K562 treated with DMSO at 1 percent for 48 hours (cell line): ENCODE results near the gene SARDH. TPM values are rescaled to one million over a fixed set of nuclear protein-coding genes. Genes with fewer than 3 reads are reported as not detected.

Experiments used
- total RNA-seq: library from RNA; unstranded; fragments of 300-600 nt; gene quantifications from 2 replicates; pipeline ENCODE4 v1.2.3, GENCODE V29; 2022; ENCODE audit warnings: low replicate concordance; ENCODE audit errors: extremely low read depth

Gene SARDH, protein sequence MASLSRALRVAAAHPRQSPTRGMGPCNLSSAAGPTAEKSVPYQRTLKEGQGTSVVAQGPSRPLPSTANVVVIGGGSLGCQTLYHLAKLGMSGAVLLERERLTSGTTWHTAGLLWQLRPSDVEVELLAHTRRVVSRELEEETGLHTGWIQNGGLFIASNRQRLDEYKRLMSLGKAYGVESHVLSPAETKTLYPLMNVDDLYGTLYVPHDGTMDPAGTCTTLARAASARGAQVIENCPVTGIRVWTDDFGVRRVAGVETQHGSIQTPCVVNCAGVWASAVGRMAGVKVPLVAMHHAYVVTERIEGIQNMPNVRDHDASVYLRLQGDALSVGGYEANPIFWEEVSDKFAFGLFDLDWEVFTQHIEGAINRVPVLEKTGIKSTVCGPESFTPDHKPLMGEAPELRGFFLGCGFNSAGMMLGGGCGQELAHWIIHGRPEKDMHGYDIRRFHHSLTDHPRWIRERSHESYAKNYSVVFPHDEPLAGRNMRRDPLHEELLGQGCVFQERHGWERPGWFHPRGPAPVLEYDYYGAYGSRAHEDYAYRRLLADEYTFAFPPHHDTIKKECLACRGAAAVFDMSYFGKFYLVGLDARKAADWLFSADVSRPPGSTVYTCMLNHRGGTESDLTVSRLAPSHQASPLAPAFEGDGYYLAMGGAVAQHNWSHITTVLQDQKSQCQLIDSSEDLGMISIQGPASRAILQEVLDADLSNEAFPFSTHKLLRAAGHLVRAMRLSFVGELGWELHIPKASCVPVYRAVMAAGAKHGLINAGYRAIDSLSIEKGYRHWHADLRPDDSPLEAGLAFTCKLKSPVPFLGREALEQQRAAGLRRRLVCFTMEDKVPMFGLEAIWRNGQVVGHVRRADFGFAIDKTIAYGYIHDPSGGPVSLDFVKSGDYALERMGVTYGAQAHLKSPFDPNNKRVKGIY
- total RNA-seq = not detected in 2 replicates

DNA sequence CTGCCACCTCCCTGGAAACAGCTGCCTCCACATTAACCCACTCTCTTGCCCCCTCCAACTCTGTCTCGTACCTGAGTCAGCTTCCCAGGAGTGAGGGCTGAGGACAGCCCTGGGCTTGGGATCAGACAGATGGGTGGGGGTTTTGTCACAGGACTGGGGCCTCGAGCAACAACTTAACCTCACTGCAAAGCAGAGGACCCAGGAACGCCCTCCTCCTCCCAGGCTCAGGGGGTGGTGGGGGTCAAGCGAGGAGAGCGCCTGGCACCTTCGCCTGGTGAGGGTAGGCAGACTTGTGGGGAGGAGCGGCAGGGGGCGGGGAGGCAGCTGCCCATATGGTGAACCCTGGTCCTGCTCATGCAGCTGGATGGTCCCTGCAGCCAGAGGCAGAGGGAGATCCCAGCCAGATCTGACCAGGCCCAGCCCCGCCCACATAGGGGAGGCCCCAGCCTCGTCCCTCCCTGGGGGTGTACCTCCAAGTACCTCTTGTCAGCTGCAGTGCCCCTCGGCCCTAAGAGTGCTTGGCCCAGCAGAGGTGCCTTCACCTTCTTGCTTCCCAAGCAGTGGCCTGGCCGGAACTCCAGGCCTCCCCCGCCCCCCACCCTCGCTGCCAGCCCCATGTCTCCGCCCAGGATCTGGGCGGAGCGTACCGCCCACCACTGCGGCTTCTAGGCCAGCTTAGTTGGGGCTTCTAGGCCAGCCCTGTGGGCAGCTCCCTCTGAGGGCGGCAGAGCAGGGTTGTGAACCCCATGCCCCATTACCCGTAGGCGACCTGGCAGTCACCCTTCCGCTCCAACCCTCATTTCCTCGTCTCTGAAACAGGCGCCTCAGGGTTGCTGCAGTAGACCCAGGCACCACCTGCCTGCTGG, at the start of gene SARDH:
Gene SARDH (minus strand): TSS at position 579 of the 866 bp plus-strand sequence. CDS start 4,179 bp downstream, outside the sequence.

GRCh38 chr9:133635533-133636531, 102.3 kb downstream of the SARDH start, which contains the start of gene DBH:
Gene DBH (plus strand): TSS chr9:133636363. CDS start chr9:133636372, 9 bp downstream.

Other genes with a start within 250 kb of the SARDH start
- not detected in 2 replicates for gene MYMK, start 213.4 kb downstream of the SARDH start, total RNA-seq
- not detected in 2 replicates for gene ADAMTSL2, start 203.6 kb downstream of the SARDH start, total RNA-seq
- gene FAM163B, start 129.0 kb downstream of the SARDH start, total RNA-seq = not detected in 2 replicates
- gene DBH, start 102.0 kb downstream of the SARDH start, total RNA-seq = not detected in 2 replicates